H4 (cell line): ENCODE data around the gene CTU2. TPM values are rescaled to one million over a fixed set of nuclear protein-coding genes. Genes with fewer than 3 reads are reported as not detected.

ENCODE experiments used
- DNase-seq: peaks from one replicate; pipeline ENCODE4 v3.0.0-alpha.2; 2015; ENCODE audit warnings: low spot score
- total RNA-seq: library from RNA; depleted of rRNA; stranded (reverse); fragments of >200 nt; shearing (Covaris generic); gene quantifications from 2 replicates; pipeline ENCODE4 v1.2.3, GENCODE V29; 2014

Gene CTU2
- total RNA-seq, 1 experiment from 2014 or later, result 12.6 TPM

- no peak for DNase-seq
Observed at GRCh38 chr16:88714420-88715302, 8.4 kb downstream of the CTU2 start.

- no peak for DNase-seq
Observed at GRCh38 chr16:88715312-88716190, 9.2 kb downstream of the CTU2 start.

- DNase-seq, result no peak
Observed at GRCh38 chr16:88716201-88716600, 9.9 kb downstream of the CTU2 start.

GRCh38 chr16:88716601-88717001, 10.3 kb downstream of the CTU2 start:
- DNase-seq, result no peak

- no peak for DNase-seq
Observed at GRCh38 chr16:88718178-88718577, 11.9 kb downstream of the CTU2 start.

GRCh38 chr16:88719267-88719932, 13.1 kb downstream of the CTU2 start:
- DNase-seq, result no peak

- no peak for DNase-seq
Observed at GRCh38 chr16:88719933-88720296, 13.6 kb downstream of the CTU2 start.

- no peak for DNase-seq
Observed at GRCh38 chr16:88720396-88720970, 14.2 kb downstream of the CTU2 start.

GRCh38 chr16:88721236-88721635, 14.9 kb downstream of the CTU2 start:
- no peak for DNase-seq

- DNase-seq, result no peak
Observed at GRCh38 chr16:88721815-88722755, 15.8 kb downstream of the CTU2 start.

- DNase-seq, result no peak
Observed at GRCh38 chr16:88722784-88723506, 16.6 kb downstream of the CTU2 start.

- no peak for DNase-seq
Observed at GRCh38 chr16:88723507-88723887, 17.2 kb downstream of the CTU2 start.

GRCh38 chr16:88723911-88724310, 17.6 kb downstream of the CTU2 start:
- DNase-seq, result no peak

- DNase-seq, result no peak
Observed at GRCh38 chr16:88724855-88725555, 18.7 kb downstream of the CTU2 start.

- no peak for DNase-seq
Observed at GRCh38 chr16:88725609-88726407, 19.5 kb downstream of the CTU2 start.

- DNase-seq, result no peak
Observed at GRCh38 chr16:88726408-88726749, 20.1 kb downstream of the CTU2 start.

GRCh38 chr16:88726981-88727380, 20.7 kb downstream of the CTU2 start:
- DNase-seq, result no peak

GRCh38 chr16:88727871-88728270, 21.6 kb downstream of the CTU2 start:
- DNase-seq, result no peak
